Stimulated activated CD8-positive, alpha-beta memory T cell treated with anti-CD3 and anti-CD28 coated beads, Interleukin-15, amount 100 ng/mL, for 48 hours (primary cell): ENCODE results near the gene MAP3K7.

ENCODE experiments used
- DNase-seq, 2 donors: peaks; one replicate each; pipeline ENCODE4 v3.0.0-alpha.2; 2020; ENCODE audit warnings: low read depth in 2 of 2

The MAP3K7 gene

DNA sequence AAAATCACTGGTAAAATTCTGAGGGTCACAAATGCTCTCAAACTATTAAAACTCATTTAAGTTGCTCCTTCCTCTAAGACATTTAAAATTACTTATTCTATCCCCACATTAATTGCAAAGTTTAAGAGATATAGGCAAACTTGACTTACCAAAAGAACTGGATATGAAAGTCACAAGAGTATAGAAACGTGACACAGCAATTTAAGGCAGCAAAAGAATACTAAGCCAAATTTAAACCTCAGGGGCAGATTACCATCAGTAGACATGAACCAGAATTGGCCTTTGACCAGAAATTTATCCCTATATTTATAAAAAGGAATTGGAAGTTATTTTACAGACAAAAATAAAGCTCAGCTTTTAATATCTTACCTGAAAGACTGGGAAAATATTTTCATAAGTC lies 56.0 kb downstream of the MAP3K7 start:
- DNase-seq: no peak

DNA sequence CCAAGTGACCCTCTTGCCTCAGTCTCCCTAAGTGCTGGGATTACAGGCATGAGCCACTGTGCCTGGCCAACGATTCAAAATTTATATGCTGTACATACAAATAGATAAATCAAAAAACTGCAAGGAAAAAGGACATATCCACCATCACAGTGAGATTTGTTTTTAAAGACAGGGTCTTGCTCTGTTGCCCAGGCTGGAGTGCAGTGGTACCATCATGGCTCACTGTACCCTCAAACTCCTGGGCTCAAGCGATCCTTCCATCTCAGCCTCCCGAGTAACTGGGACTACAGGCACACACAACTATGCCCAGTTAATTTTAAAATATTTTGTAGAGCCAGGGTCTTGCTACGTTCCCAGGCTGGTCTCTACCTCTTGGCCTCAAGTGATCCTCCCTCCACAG lies 61.5 kb downstream of the MAP3K7 start:
- no peak for DNase-seq

DNA sequence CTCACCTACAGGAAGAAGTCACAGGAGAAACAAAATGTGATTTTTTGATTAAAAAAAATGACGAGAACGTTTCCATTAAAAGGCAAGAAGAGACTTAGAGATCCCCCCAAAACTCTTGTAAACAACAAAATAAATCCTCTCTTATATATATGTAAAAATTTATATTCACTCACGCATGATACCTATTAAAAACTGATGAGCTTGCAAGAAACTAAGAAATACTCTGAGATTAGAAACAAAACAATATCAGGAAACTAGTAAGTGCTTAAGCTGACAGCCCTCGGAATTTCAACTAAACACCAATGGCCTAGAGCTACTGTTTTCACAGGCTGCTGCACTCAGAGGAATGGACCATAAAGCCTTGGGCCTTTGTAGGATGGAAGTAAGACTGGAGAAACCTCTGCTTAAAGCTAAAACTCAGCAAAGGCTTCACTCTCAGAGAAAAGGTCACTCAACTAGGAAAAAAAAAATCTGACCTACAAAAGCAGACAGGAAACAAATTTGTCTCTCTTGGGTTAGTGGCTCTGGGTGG lies 63.0 kb downstream of the MAP3K7 start:
- DNase-seq: no peak

DNA sequence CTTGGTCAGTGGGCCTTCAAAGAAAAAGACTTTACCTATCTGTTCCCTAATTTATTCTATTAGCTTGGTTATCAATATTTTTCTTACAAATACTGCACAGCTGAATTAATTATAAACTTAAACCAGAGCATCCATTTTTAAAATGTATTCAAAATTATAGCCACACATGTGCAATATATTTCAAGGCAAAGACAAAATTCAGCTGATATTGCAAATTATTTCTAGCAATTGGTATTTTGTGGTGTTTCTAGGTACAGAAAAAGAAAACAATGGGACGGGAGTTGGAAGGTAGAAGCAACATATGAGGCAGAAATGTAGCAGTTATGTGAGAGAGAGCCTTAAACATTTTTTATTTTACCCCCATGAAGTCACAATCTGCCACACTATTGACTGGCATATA lies 64.9 kb downstream of the MAP3K7 start:
- DNase-seq: no peak

DNA sequence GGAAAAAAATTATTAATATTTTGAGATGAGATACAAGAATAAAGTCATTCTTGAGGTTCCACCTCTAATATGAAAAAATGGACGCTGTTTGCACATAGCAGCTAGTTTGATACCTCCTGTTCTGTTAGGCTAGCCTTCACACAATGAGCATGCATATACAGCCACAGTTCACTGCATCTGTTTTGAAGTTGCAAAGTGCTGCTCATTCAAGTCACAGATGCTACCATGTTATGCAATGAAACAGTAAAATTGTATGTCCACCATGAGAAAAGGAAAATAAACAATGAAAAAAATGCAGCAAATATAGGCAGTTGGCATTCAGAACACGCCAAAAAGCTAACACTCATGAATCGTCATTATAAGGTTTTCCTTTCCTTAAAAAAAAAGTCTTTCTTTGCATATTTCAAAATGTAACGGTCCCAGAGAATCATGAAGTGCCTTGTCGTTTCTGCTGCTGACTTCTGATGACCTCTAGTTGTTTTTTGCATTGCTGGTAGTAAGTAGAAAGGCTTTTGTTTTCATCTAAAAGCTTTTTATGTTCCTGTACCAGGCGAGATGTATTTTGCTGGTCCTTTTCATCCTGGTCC lies 70.7 kb downstream of the MAP3K7 start:
- DNase-seq: no peak

DNA sequence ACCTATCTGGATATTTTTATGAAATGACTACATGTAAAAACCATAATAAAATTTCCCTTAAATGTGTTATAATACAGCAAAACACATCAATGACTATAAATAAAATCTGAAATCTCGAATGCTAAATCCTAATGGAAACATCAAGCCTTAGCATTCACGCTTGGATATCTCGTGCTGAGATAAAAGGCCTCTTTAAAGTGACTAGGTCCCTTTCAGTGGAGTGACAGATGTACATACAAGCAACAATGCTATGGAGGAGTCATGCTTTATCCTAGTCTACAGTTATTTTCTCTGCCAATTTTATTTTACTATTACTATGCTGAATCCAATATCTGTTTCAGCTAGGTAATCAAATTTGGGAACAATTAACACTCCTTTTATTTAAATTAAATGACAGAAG lies 72.4 kb downstream of the MAP3K7 start:
- no peak for DNase-seq

DNA sequence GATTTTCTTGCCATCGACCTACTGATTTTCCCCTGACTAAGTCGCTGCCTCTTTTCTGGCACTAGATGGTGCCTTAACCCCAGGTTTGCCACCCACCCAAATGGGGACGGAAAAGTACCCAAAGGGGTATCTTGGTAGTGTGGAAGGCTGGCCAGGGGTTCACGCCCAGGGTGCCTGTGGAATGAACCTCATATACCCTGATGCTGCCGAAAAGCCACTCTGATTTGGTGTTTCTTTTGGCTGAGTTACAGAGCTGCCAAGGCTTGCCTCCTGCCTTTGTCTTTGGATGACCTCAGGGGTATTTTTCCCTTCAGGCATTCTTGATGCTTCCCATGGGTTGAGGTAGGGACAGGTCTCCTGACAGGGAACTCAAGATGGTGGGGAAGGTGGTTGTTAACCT lies 78.1 kb downstream of the MAP3K7 start:
- no peak for DNase-seq

DNA sequence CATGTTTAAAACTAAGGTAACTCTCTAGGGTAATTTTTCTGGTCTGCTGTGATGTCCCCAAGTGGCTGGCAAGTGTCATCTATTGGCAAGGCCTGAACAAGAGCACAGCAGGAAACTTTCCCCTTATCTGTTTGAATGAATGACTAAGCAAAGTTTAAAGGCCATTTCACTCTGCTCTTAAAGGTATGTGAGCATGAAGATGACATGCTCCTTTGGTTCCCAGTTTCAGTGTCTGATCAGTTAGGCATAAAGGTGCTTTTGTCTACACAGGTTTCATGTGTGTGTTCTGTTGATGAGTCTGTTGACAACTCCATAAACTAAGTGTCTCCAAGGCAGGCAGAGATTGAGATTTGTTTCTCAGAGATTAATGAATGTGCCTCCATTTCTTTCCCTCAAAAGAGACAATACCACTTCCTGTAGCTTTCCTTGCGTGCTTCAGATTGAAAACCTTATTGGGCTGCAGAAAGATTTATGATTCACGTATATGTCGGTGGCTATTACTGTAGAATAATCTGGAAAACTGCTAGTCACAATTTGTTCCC lies 83.9 kb downstream of the MAP3K7 start:
- DNase-seq: no peak

DNA sequence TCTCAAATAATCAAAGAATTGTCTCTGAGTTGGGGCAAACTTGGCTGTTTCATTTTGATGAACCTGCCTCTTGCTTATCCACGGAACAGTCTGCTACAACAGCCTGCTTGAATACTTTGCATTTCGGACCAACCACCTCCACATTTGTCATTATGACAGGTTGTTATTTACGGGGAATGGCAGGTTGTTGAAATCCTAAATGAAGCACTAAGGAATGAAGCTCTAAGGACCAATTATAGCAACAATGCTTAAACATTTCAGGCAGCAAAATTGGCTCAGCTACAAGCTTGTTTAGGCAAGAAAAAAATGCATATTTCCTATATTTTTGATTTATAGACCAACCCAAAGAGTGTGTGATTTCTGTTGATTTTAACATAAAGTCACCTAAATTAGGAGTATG lies 84.5 kb downstream of the MAP3K7 start:
- no peak for DNase-seq

DNA sequence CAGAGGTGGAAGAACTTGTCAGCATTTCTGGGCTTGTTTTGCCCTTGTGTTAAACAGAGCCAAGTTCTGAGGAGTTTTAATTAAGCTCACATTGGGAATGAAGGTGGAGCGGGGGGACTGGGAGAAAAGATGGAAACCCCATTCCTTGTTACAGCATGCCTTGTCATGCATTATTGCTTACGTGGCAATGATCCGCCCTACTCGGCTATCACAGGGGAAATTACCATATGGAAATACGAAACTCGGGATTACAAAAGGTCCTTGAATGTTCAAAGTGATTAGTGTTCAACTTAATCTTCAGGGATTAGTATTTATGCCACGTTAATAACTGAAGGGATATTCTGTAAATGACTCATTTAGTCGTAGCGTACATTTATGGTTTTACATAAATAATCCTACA lies 86.4 kb downstream of the MAP3K7 start:
- no peak for DNase-seq

DNA sequence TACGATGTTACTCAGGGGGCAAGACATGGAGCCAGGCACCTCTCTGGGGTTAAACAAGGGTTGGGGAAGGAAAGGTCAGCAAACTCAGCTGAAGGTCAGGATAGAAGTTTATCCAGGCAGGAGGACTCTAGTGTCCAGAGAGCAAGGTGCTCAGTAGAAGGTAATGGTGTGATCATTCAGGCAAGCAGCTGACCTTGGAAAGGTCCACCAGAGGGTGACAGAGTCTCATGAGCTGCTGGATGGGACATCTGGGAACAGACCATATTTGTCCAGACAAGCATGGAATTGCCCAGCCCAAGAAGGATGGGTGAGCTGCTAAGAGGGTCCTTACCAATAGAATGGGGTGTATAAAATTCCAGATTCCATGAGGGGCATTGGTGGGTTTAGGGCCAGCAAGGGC lies 89.5 kb downstream of the MAP3K7 start:
- DNase-seq: no peak

DNA sequence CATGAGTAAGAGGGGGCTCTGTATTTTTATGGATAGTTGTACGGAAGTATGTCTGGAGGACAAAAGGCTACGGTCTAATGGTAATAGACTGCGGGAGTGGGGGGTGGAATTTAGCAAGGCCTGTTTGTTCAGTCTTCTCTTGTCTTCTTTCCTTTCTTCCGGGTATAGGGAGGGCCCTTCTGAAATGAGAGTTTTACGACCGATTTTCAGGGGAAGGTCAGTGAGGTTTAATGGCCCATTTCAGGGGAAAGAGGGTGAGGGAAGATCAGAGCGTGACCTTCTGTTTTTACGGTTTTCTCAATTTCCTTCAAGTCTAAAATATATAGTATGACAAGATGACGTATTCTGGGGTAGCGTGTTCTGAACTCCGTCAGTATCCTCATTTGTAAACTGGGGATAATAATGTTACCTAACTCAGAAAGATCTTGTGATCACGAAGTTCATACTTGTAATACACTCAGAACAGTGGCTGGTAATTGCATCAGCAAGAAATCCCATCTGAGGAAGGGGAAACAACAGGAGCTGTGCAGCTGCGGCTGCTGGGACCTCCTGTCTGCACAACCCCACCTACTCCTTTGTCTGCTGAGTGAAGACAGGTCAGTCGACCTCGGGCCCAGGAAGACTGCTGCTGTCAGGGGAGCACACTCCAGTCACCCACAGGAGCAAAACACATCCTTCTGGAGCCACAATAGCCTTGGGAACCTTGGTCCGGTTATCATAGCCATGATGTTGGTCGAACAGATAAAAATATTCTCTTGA lies 90.4 kb downstream of the MAP3K7 start:
- DNase-seq: no peak

DNA sequence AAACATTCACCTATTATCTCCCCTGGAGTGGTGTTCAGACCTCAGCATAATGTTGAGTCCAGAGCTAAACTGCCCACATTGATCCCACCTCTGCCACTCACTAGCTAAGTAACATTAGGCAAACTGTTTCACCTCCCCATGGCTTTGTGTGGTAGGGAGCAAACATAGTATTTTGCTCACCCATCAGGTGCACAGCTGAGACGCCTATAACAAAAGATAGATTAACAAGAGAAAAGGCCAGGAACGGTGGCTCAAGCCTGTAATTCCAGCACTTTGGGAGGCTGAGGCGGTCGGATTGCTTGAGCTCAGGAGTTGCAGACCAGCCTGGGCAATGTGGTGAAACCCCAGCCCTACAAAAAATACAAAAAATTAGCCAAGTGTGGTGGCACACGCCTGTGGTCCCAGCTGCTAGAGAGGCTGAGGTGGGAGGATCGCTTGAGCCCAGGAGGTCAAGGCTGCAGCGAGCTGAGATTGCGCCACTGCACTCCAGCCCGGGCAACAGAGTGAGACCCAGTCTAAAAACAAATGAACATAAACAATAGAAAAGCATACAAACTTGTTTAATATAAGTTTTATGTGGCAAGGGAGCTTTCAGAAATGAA lies 91.6 kb downstream of the MAP3K7 start:
- no peak for DNase-seq

DNA sequence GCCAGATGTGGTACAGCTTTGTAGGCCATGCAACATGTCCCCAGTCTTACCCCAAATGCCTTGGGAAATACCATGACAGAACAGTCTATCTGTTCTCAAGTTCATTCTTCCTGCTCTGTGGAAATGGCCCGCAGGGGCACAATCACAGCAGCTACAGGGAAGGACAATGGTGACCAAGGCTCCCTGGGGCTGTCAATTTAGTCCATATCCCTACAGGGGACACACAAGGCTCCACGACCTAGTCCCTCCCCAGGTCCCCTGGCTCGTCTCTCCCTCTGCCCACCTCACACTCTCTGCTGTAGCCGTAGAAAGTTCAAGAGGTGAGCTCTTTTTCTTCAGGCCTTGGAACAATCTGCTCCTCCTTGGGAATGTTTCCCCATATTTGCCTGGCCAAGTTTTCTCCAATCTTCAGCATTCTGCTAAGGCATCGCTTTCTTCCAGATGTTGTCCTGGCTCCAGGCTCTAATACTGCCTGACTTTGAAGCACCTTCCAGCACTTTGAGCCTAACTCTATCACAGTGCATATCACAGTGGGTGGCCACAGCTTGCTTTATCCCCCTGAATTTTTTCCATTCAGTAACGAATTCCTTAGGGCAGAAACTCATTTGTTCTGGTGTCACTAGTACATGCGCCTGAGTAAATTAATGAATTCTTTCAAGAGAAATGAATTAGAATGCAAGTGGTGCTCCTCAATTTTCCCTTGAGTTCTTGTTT lies 92.6 kb downstream of the MAP3K7 start:
- DNase-seq: no peak

DNA sequence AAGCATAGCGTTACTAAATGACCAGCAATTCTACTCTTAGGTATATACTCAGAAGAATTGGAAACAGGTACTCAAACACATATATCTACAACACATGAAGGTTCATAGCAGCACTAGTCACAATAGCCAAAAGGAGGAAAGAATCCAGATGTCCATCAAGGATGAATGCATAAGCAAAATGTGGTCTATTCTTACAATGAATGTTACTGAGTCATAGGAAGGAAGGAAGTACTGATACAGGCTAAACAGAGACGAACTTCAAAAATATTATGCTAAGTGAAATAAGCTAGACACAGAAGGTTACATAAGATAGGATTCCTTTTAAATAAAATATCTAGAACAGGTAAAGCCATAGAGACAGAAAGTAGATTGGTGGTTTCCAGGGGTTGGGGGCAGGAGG lies 93.5 kb downstream of the MAP3K7 start:
- DNase-seq: no peak

DNA sequence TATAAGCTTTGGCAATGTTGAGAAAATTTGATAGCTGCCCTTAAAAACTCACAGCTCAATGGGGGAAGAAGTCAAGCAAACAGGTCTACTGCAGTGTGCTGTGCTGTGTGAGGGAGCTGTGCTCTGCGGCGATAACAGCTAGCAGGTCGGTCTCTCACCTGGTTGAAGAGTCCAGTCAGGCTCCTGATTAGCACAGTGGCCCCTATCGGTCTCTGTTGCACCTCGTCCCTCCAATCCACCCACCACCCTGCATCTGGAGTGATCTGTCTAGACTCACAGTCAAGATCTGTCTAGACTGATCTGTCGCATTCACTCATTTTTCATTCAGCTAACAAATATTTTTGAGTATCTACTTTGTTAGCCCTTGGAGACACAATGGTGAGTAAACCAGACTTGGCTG lies 94.1 kb downstream of the MAP3K7 start:
- DNase-seq: no peak

DNA sequence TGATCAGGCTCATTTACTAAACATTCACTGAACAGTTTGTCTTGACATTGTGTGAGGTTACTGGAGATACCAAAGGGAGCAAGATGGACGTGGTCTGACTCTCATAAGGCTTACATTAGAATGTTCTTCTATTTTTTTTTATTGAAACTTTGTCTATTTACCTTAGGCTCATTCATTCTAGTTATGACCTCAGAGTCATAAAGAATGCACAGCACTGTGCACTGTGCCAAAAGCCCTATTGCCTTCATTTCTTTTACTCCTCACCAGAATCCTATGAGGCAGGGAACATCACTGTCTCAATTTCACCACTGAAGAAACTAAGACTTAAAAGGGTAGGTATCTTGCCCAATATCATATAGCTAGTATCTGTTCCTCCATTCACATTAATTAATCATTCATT lies 94.5 kb downstream of the MAP3K7 start:
- no peak for DNase-seq

DNA sequence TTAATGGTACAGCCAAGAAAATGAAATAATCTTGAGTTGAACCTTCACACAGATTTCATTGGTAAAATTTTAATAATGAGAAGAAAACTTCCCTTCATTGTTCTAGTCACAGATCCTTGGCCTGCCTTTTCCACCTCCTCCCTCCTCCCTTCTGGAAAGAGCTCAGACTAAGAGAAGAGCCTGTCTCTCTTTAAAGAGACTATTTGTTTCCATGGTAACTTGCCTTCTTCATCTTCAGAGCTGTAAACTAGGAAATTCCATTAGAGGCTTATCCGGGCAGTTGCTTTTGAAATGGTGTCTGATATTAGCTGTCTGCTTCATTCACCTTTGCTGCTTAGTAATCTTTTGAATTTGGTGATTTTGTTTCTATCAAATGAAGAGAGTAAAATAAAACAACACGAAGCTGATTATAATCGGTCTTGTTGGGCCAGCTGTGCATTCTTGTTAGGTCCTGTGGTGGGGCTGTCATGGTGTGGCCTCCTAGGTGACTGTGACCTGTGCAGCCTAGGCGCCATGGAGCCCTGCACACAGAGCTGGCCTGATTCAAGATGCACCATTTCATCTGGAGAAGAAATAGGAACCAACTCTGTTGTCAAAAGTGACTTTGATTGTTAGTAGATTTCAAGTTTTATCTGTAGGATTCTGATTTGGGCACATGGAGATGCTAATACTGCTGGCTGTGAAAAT lies 96.7 kb downstream of the MAP3K7 start:
- no peak for DNase-seq

DNA sequence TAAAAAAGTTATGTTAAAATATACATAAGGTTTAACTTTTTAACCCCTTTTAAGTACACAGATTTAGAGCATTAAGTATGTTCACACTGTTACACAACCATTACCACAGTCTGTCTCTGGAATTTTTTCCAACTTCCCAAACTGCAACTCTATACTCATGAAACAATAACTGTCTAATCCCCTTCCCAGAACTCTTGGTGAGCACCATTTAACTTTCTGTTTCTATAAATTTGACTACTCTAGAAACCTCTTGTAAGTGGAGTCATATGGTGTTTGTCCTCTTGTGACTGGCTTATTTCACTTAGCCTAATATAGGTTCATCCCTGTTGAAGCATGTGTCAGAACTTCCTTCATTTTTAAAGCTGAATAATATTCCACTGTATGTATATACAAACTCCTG lies 98.1 kb downstream of the MAP3K7 start:
- DNase-seq: no peak

DNA sequence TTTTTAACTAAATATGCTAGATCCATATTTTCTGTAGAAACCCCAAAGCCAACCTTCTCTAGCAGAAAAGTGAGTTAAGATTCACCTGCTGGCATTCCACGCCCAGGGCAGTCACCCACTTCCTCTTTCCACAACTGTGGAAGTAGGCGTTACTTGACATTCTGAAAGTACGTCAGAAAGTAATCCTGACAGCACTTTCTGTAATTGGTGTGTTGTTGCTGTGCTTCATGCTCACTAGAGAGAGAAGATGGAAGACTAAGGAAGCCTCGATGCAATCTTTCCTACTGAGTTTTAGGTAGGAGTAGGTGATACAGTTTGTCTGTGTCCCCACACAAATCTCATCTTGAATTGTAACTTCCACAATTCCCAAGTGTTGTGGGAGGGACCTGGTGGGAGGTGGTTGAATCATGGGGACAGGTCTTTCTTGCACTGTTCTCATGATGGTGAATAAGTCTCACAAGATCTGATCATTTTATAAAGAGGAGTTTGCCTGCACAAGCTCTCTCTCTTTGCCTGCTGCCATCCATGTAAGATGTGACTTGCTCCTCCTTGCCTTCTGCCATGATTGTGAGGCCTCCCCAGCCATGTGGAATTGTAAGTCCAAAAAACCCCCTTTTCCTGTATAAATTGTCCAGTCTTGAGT lies 101.1 kb downstream of the MAP3K7 start:
- DNase-seq: no peak

DNA sequence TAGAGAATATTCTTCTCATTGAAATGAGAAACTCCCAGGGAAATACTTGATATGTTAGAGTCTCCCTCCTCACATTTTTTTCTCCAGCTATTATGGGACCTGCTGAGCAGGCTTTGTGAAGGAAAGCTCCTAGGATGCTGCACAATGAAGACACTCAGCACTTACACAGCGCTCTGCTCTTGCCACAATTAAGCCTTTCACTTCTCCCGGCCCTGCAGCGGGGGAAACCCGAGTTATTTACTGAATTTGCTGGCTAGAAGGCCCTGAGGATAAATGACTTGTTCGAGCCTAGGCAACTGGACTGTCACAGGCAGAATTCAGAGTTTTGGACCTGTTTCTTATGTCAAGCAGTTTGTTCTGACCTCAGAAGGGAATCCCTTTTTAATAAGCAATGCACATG lies 102.0 kb downstream of the MAP3K7 start:
- DNase-seq: no peak
